Measurements from ENCODE around the gene GIT1. TPM values are rescaled to one million over a fixed set of nuclear protein-coding genes. Genes with fewer than 3 reads are reported as not detected.
"Not testable (repeated sequence)": the region's sequence is repeated elsewhere in the genome, so short reads cannot be mapped to it uniquely, and the experiment has no call there.

The GIT1 gene
- total RNA-seq, 1 donor from 2014 or later, result 28.5 TPM

DNA sequence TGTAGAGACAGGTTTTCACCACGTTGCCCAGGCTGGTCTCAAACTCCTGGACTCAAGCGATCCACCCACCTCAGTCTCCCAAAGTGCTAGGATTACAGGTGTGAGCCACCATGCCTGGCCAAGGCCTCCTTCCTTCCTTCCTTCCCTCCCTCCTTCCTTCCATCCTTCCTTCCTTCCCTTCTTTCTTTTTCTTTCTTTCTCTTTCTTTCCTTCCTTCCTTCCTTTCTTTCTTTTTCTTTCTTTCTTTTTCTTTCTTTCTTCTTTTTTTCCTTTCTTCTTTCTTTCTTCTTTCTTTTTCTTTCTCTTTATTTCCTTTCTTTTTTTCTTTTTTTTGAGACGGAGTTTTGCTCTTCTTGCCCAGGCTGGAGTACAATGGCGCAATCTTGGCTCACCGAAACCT is 31.3 kb downstream of the GIT1 start:
- intact Hi-C loops (cut with DNase I); DNase-seq; ATAC-seq (ENCODE audit: poor library complexity): not testable (repeated sequence)

DNA sequence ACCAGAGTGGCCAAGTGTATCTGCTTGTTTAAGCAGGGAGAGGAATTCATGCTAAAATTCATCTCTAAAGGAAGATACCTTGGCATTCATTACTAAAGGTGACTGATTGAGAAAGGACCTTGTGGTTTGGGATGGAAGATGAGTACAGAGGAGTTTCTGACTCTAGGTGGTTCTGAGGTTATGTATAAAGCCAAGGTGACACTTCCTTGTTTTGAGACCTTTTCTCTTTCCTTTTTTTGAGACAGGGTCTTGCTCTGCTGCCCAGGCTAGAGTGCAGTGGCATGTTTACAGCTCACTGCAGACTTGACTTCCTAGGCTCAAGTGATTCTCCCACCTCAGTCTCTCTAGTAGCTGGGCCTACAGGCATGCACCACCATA is 31.7 kb downstream of the GIT1 start:
- no peak for ATAC-seq (ENCODE audit: poor library complexity)
- no peak for DNase-seq
- intact Hi-C loops (cut with DNase I), result no loop called here

DNA sequence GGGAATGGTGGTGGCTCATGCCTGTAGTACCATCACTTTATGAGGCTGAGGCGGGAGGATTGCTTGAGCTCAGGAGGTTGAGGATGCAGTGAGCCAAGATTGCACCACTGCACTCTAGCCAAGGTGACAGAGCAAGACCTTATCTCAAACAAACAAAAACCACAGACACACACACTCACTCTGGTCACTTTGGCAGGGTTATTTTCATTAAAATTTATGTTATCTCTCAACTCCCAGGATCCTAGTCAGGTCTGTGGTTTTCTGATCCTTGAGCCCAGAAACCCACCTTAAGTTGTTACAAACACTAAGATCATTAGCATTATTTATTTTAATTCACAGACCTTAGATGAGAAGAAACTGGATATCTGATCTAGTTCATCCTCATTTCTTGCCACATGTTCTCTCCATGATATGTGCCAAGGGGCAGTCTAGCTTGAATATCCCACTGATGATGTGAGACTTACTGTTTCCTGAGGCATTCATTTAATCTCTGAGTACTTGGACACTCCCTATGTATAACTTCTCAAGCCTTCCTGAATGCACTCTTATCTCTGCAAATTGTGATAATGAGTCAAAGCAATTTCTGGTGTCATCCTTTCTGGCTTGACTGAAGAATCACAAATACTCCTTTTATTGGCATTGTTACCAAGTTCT is 32.2 kb downstream of the GIT1 start:
- no peak for ATAC-seq (ENCODE audit: poor library complexity)
- intact Hi-C loops (cut with DNase I), result no loop called here
- no peak for DNase-seq

DNA sequence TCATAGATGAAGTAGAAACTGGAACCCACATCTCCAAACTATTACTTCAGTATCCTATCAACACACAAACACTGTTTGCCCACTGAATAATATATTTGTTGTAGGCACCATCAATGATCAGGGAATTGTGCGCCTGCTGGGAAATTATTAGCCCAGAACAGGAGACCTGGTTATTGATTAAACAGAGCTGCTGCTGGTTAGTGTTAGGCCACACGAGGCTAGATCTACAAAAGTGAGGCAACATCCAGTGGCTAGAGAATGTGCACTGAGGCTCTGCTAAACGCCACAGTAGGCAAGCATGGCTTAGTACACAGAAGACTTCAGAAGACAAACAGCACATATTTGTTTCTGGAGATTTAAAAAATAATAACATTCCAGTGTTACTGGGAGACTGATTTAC is 33.6 kb downstream of the GIT1 start:
- DNase-seq (no peak), ATAC-seq (ENCODE audit: poor library complexity) (no peak)
- intact Hi-C loops (cut with DNase I), result no loop called here

DNA sequence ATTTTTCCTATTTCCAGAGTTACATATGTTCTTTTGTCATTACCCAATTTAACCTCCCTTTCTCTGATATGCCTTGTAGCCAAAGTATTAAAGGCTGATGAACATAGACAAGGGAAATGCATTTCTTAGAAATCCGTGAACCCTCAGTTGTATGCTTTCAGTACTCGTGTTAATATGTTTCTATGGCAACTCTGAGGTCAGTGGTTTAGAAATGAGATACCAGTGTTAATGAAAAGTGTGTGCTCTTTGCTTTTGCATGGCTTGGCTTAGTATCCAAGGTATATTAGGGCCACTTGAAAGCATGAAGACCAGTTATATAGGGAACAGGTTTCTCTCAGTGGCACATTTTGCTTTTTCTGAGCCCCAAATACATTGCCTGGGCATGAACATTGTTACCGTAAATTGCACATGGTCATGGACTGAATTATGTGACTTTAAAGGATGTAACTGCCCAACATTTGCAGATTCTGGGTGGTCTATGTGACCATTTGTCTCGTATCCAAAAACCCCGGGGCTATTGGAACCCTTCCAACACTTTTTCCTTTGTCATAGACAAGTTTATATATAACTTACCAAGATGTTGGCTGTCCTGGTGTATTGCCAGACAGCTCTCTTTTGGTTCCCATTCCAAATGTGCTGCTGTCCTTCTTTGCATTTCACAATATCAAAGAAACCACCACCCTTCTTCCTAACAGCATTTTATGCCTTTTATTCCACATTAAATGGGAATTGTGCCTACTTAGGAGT is 40.1 kb downstream of the GIT1 start:
- DNase-seq (no peak), ATAC-seq (ENCODE audit: poor library complexity) (peak; percentile 64)
- intact Hi-C loops (cut with DNase I), result no loop called here

DNA sequence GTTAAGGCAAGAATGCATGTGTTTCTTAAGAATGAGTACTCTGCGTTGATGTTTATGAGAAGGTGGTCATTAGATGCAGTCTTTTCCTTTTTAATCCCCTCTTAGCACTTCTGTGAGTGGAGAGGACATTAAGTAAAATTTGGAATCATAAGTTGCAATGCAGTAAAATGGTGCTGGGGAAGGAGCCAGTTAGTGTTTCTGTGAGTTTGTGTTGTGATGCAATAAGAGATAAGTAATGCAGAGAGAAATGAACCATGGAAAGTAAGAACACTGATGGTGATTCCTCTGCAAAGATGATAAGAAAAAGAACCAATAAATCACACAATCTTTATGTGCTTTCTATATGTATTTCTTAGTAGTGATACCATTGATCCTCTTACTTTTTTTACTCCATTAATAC is 42.6 kb downstream of the GIT1 start:
- intact Hi-C loops (cut with DNase I), result no loop called here
- no peak for DNase-seq
- ATAC-seq (ENCODE audit: poor library complexity), result no peak

DNA sequence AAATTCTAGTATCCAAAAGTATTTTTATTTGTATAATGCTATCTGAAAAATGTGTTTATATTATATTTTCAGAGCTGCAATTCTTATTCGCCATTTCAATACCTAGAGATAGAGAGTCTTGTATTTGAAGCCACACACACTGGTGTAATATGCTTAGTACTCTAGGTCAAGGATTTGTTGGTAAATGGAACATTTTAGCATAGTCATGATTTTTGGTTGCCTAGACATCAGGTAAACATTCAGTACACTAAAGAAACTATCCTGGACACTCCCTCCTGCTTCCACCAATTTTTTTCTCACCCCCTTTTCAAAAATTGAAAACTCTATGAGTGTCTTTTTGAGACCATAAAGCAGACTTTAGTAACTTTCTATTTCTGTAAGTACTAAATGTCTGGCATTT is 43.4 kb downstream of the GIT1 start:
- DNase-seq, result no peak
- no peak for ATAC-seq (ENCODE audit: poor library complexity)
- intact Hi-C loops (cut with DNase I), result no loop called here

DNA sequence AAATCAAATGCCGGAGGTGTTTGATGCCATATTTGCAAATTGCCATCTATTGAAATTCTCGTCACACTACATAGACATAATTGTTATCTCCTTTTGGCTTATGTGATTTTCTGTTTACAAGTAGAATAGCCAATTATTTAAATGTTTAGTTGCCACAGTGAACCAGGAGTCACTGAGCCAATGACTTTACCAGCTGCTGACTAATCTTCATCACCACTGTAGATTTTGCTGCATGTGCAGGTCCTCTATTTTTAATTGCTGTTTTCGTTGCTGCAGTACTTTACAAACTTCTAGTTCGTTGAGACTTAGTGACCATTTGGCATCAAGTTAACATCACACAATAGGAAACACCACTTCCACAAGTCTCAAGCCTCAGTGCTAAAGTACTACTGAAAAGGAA is 45.4 kb downstream of the GIT1 start:
- ATAC-seq (ENCODE audit: poor library complexity) (no peak), DNase-seq (no peak)
- intact Hi-C loops (cut with DNase I), result no loop called here

DNA sequence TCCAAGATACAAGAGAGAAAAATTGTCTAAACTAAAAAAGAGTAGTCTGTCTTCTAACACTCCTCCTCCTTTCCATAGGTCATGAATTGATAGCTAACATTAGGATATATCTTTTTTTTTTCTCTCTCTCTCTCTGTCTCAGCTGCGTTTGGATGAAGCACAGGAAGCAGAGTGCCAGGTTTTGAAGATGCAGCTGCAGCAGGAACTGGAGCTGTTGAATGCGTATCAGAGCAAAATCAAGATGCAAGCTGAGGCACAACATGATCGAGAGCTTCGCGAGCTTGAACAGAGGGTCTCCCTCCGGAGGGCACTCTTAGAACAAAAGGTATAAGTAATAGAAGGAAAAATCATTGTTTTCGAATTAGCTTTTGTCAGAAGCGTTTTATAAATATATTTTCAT is 55.5 kb downstream of the GIT1 start:
- intact Hi-C loops (cut with DNase I), result loop anchor here (2.0 kb wide), 1 partner anchor 163 kb away; no protein-coding TSS in a partner anchor
- ATAC-seq (ENCODE audit: poor library complexity), result no peak

DNA sequence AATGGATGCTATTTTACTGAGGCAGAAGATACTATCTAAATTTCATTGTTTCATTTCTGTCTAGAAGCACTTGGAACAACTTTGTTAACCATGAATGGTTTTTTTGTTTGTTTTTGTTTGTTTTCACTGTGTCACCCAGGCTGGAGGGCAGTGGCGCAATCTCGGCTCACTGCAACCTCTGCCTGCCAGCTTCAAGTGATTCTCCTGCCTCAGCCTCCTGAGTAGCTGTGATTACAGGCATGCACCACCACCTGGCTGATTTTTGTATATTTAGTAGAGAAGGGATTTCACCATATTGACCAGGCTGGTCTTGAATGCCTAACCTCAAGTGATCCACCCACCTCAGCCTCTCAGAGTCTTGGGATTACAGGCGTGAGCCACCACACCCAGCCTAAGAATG is 63.1 kb downstream of the GIT1 start:
- no peak for DNase-seq
- intact Hi-C loops (cut with DNase I), result no loop called here
- no peak for ATAC-seq (ENCODE audit: poor library complexity)

More for the DNA sequence above, 55.5 kb downstream of the GIT1 start:
- no peak for DNase-seq

DNA sequence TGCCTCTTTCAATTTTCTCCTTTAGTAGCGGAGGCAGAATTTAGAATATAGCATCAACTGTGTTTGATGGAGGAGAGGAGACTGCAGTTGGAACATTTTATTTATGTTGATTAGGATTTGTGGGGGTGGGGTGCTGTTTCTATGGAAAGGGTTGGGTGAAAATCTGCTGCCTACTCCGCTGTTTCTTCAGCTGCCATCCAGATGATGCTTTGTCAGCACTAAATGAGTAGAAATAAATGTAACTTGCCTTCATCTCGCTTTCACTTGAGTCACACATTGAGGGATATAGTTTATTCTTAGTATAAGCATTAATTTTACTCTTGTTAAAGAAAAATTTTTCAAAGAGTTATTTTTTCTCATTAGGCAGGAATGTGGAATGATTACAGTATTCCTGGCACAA is 64.8 kb downstream of the GIT1 start:
- DNase-seq (no peak), ATAC-seq (ENCODE audit: poor library complexity) (no peak)
- intact Hi-C loops (cut with DNase I), result no loop called here

Other genes starting within 250 kb of the GIT1 start
- gene TAOK1, start 199.3 kb downstream of the GIT1 start, total RNA-seq, result 48.6 TPM
- gene ABHD15, start 22.6 kb downstream of the GIT1 start, total RNA-seq, result 7.0 TPM
- gene TP53I13, start 20.9 kb downstream of the GIT1 start, total RNA-seq, result 39.2 TPM
- 9.3 TPM for gene ANKRD13B, start 3.5 kb upstream of the GIT1 start, total RNA-seq
- gene CORO6, start 33.3 kb upstream of the GIT1 start, total RNA-seq, result 83.6 TPM

Measured in Right ventricle myocardium superior (tissue), 1 donor.